GM12878 (cell line): ENCODE data around the gene AVP.

Source experiments
- ATF3 ChIP-seq: IDR thresholded peaks from 2 replicates; pipeline ENCODE4 v1.6.1; 2011; ENCODE audit warnings: low read depth, mild to moderate bottlenecking, low read length, moderate library complexity, borderline replicate concordance; ENCODE audit errors: extremely low read depth
- NFXL1 ChIP-seq: fragments of 450-650 bp; IDR thresholded peaks from 2 replicates; pipeline ENCODE4 v1.6.1; 2017; ENCODE audit warnings: antibody characterized with exemption, mild to moderate bottlenecking, borderline replicate concordance
- POLR2AphosphoS5 ChIP-seq: IDR thresholded peaks from 2 replicates; pipeline ENCODE4 v1.6.1; 2011; ENCODE audit warnings: mild to moderate bottlenecking, low read length, inconsistent platforms
- ZNF384 ChIP-seq: IDR thresholded peaks from 2 replicates; pipeline ENCODE4 v1.6.1; 2012; ENCODE audit warnings: low read depth, mild to moderate bottlenecking, low read length, improper control_type of control experiment, borderline replicate concordance
- TF ChIP-seq, protein P1 (sequence below): IDR thresholded peaks from 2 replicates; pipeline ENCODE4 v1.6.1; 2011; ENCODE audit warnings: low read depth, low read length, improper control_type of control experiment, borderline replicate concordance
- TF ChIP-seq, protein P2 (sequence below), 3 experiments: IDR thresholded peaks in 2 of 3; conservative IDR thresholded peaks in 1 of 3; 2 replicates each; pipeline ENCODE4 v1.5.1; 2011; ENCODE audit warnings: low read depth in 3 of 3, low read length in 3 of 3, mild to moderate bottlenecking in 3 of 3, control low read depth in 2 of 3, moderate library complexity in 2 of 3, inconsistent platforms in 1 of 3, mixed read lengths in 1 of 3; ENCODE audit not compliant: control insufficient read depth in 2 of 3, insufficient read depth in 1 of 3; ENCODE audit errors: extremely low read depth in 1 of 3

DNA sequence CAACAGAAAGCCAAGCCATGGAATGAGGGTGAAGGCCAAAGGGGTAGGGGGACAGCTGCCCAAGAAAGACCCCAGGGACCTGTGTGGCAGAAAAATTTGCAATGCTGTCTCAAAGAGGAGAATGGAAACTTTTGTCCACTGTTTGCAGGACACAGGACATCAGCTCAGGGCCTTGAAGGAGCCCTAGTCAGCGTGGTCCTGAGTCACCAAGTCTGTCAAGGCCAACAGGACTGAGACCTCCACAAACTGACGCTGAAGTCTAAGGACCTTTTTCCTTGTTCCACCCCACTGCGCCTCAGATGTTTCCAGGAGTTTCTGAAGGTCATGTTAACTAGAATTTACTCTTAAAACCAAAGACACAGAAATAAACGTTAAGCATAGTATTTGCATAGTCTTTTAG lies 31.8 kb upstream of the AVP start:
- TF ChIP-seq, protein P1, sequence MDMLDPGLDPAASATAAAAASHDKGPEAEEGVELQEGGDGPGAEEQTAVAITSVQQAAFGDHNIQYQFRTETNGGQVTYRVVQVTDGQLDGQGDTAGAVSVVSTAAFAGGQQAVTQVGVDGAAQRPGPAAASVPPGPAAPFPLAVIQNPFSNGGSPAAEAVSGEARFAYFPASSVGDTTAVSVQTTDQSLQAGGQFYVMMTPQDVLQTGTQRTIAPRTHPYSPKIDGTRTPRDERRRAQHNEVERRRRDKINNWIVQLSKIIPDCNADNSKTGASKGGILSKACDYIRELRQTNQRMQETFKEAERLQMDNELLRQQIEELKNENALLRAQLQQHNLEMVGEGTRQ = no peak
- TF ChIP-seq ZNF384 (no peak), NFXL1 (no peak), ATF3 (no peak), POLR2AphosphoS5 (no peak)
- TF ChIP-seq, protein P2, sequence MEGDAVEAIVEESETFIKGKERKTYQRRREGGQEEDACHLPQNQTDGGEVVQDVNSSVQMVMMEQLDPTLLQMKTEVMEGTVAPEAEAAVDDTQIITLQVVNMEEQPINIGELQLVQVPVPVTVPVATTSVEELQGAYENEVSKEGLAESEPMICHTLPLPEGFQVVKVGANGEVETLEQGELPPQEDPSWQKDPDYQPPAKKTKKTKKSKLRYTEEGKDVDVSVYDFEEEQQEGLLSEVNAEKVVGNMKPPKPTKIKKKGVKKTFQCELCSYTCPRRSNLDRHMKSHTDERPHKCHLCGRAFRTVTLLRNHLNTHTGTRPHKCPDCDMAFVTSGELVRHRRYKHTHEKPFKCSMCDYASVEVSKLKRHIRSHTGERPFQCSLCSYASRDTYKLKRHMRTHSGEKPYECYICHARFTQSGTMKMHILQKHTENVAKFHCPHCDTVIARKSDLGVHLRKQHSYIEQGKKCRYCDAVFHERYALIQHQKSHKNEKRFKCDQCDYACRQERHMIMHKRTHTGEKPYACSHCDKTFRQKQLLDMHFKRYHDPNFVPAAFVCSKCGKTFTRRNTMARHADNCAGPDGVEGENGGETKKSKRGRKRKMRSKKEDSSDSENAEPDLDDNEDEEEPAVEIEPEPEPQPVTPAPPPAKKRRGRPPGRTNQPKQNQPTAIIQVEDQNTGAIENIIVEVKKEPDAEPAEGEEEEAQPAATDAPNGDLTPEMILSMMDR (IDR thresholded peaks at IDR 0.05 in 2 of 3, conservative IDR thresholded peaks at IDR 0.05 in 1 of 3; ENCODE audit: control insufficient read depth in 2 of 3, extremely low read depth in 1 of 3, insufficient read depth in 1 of 3, low read depth in 3 of 3, low read length in 3 of 3) = no peak
